ENCODE data around the gene SIGLEC7. TPM values are rescaled to one million over a fixed set of nuclear protein-coding genes. Genes with fewer than 3 reads are reported as not detected.

SIGLEC7 gene
- total RNA-seq, 2 donors from 2014 or later: not detected

DNA sequence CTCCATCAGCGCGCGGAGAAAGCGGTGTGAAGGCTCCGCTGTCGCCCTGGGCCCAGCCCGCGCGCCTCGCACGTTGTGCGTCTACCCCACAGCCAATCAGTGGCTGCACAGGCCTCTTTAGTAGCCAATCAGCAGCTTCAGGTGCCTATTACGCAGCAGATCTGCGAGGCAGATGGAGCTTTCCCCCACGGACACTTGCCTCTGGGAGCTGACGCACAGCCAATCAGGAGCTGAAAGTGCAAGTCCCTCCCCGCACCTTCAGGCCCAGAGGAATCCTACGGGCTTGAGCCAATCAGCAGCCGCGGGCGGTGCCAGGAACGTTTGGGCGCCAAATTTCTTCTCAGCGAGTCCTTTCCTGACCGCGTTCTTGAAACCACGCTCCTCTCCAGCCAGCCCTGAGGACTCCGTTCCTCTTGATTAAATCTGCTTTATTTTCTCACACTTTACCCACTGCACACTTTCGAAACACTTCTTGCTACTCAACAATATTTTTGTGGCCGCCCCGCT, 39.9 kb downstream of the SIGLEC7 start:
- 81 to 94% methylated on average over 25 to 31 of the region's 31 CpGs for WGBS, 2 experiments (ENCODE audit: insufficient coverage in 1 of 2, insufficient read length in 1 of 2)
- Mint-ChIP-seq H3K27me3 (ENCODE audit: insufficient read depth) (peaks cover 40% of the 10 kb centered on the region), H3K36me3 (ENCODE audit: low read depth) (no peaks in the 10 kb centered on the region), H3K9me3 (no peaks in the 10 kb centered on the region), H3K4me3 (no peak overlapping the region), H3K27ac (no peak overlapping the region), H3K4me1 (no peaks in the 10 kb centered on the region)
- DNase-seq: peak; percentile 88
- Histone ChIP-seq H3K4me3 (ENCODE audit: low read length) (no peak overlapping the region), H3K9me3 (ENCODE audit: control insufficient read depth, low read length) (no peaks in the 10 kb centered on the region), H3K36me3 (ENCODE audit: control insufficient read depth, insufficient read depth, low read length) (no peaks in the 10 kb centered on the region), H3K9ac (ENCODE audit: extremely low read depth, low read length, poor library complexity, severe bottlenecking) (no peak overlapping the region), H3K27ac (ENCODE audit: low read depth, low read length) (no peak overlapping the region), H3K4me1 (ENCODE audit: control insufficient read depth, insufficient read depth, low read length) (no peaks in the 10 kb centered on the region), H3K27me3 (ENCODE audit: control insufficient read depth, insufficient read depth, low read length, poor library complexity, severe bottlenecking) (peaks cover 4% of the 10 kb centered on the region)
- TF ChIP-seq, protein P1, sequence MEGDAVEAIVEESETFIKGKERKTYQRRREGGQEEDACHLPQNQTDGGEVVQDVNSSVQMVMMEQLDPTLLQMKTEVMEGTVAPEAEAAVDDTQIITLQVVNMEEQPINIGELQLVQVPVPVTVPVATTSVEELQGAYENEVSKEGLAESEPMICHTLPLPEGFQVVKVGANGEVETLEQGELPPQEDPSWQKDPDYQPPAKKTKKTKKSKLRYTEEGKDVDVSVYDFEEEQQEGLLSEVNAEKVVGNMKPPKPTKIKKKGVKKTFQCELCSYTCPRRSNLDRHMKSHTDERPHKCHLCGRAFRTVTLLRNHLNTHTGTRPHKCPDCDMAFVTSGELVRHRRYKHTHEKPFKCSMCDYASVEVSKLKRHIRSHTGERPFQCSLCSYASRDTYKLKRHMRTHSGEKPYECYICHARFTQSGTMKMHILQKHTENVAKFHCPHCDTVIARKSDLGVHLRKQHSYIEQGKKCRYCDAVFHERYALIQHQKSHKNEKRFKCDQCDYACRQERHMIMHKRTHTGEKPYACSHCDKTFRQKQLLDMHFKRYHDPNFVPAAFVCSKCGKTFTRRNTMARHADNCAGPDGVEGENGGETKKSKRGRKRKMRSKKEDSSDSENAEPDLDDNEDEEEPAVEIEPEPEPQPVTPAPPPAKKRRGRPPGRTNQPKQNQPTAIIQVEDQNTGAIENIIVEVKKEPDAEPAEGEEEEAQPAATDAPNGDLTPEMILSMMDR (conservative IDR thresholded peaks at IDR 0.05): no peak

DNA sequence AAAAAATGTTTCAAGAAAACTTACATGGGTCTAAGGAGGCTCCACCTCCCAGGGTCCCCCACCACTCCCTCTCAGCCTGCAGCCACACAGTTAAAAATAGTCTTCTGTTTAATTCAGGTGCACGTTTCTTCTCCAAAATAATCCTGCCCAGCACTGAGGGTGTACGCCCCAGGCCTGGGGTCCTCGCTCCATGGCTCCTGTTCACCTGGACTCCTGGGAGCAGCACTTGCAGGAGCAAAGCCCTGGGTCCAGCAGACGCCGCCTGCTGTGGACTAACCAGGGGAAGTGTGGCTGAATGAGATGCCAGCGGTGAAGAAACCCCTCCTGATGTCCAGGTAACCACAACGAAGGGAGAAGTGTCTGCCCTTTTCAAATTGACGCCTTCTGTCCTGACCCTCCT, 41.5 kb downstream of the SIGLEC7 start:
- Histone ChIP-seq H3K4me1 (ENCODE audit: control insufficient read depth, insufficient read depth, low read length) (no peaks in the 10 kb centered on the region), H3K4me3 (ENCODE audit: low read length) (no peak overlapping the region), H3K9me3 (ENCODE audit: control insufficient read depth, low read length) (no peaks in the 10 kb centered on the region), H3K9ac (ENCODE audit: extremely low read depth, low read length, poor library complexity, severe bottlenecking) (no peak overlapping the region), H3K27ac (ENCODE audit: low read depth, low read length) (no peak overlapping the region), H3K27me3 (ENCODE audit: control insufficient read depth, insufficient read depth, low read length, poor library complexity, severe bottlenecking) (no peaks in the 10 kb centered on the region), H3K36me3 (ENCODE audit: control insufficient read depth, insufficient read depth, low read length) (no peaks in the 10 kb centered on the region)
- Mint-ChIP-seq H3K9me3 (no peaks in the 10 kb centered on the region), H3K27me3 (ENCODE audit: insufficient read depth) (peaks cover 33% of the 10 kb centered on the region), H3K4me1 (no peaks in the 10 kb centered on the region), H3K36me3 (ENCODE audit: low read depth) (no peaks in the 10 kb centered on the region), H3K4me3 (no peak overlapping the region), H3K27ac (no peak overlapping the region)
- 92% methylated on average over 7 to 8 of the region's 8 CpGs for WGBS, 2 experiments (ENCODE audit: insufficient coverage in 1 of 2, insufficient read length in 1 of 2)
- no peak for DNase-seq
- TF ChIP-seq, protein P1 (conservative IDR thresholded peaks at IDR 0.05): no peak

DNA sequence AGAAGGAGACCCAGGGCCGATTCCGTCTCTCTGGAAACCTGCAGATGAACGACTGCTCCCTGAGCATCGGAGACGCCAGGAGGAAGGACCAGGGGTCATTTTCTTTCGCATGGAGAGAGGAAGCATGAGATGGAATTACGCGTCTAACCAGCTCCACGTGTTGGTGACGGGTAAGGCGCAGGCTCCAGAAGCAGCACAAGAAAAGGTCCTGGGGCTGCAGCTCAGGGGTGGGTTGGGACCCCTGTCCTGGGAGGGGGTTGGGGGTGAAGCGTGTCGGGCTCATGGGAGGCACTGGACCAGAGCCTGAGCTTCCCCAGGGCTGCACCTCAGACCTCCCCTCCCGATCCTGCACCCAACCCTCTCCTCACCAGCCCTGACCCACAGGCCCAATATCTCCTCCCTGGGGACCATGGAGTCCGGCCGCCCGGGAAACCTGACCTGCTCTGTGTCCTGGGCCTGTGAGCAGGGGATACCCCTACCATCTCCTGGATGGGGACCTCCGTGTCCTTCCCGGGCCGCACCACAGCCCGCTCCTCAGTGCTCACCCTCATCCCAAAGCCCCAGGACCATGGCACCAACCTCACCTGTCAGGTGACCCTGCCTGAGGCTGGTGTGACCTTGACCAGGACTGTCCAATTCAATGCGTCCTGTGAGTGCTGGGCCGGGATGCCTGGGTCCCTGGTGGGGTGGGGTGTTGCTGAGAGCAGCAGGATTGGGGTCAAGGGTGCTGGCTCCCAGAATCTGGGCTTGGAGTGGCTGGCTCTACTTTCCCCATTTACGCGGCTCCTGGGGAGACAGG, 43.2 kb downstream of the SIGLEC7 start:
- Mint-ChIP-seq H3K4me3 (no peak overlapping the region), H3K4me1 (no peaks in the 10 kb centered on the region), H3K27ac (no peak overlapping the region), H3K27me3 (ENCODE audit: insufficient read depth) (peaks cover 29% of the 10 kb centered on the region), H3K9me3 (no peaks in the 10 kb centered on the region), H3K36me3 (ENCODE audit: low read depth) (no peaks in the 10 kb centered on the region)
- Histone ChIP-seq H3K4me3 (ENCODE audit: low read length) (no peak overlapping the region), H3K36me3 (ENCODE audit: control insufficient read depth, insufficient read depth, low read length) (no peaks in the 10 kb centered on the region), H3K27me3 (ENCODE audit: control insufficient read depth, insufficient read depth, low read length, poor library complexity, severe bottlenecking) (no peaks in the 10 kb centered on the region), H3K27ac (ENCODE audit: low read depth, low read length) (no peak overlapping the region), H3K9me3 (ENCODE audit: control insufficient read depth, low read length) (no peaks in the 10 kb centered on the region), H3K4me1 (ENCODE audit: control insufficient read depth, insufficient read depth, low read length) (no peaks in the 10 kb centered on the region), H3K9ac (ENCODE audit: extremely low read depth, low read length, poor library complexity, severe bottlenecking) (no peak overlapping the region)
- WGBS, 2 experiments (ENCODE audit: insufficient coverage in 1 of 2, insufficient read length in 1 of 2): 86 to 93% methylated on average over 11 to 24 of the region's 25 CpGs
- DNase-seq: no peak
- TF ChIP-seq, protein P1 (conservative IDR thresholded peaks at IDR 0.05): no peak
